HepG2 (cell line): Measurements from ENCODE around the gene CAPN10. TPM values are rescaled to one million over a fixed set of nuclear protein-coding genes. Genes with fewer than 3 reads are reported as not detected.

ENCODE experiments used
- ATAC-seq: fragments of 200-7000 bp; cut with Tn5 transposase; 3 replicates; pipeline ENCODE4 v1.9.1; 2020; ENCODE audit warnings: mild to moderate bottlenecking, moderate library complexity
- BruUV-seq: library from RNA; stranded (reverse); fragments of 400-500 nt; replicated peaks from 2 replicates; lab custom pipeline; 2021; lab: Mats Ljungman, UMichigan
- CTCF ChIA-PET: fragments of 300-600 bp; formaldehyde crosslinking; extraction: SDS; loops from one replicate; lab custom pipeline; 2021; ENCODE audit warnings: low total read pairs, inconsistent platforms, low intra/inter-chr PET ratio; lab: Yijun Ruan, JAX
- POLR2A ChIA-PET: fragments of 350-600 bp; sonication (Branson Sonifier 250); formaldehyde crosslinking; loops from one replicate; lab custom pipeline; 2020; ENCODE audit warnings: antibody characterized with exemption, inconsistent platforms; lab: Yijun Ruan, JAX
- DNase-seq: peaks from one replicate; pipeline ENCODE4 v3.0.0-alpha.2; 2015; ENCODE audit warnings: low spot score
- FAIRE-seq: peaks from 3 replicates; lab custom pipeline; 2011; peaks lifted over from hg19 to GRCh38; lab: Jason Lieb, UNC
- H2AFZ ChIP-seq: one replicate; pipeline ENCODE4 v1.6.1; 2011; ENCODE audit warnings: low read length, inconsistent platforms
- H3K27ac ChIP-seq: fragments of 300-600 bp; 3 replicates; pipeline ENCODE4 v1.8.0; 2011; ENCODE audit warnings: mixed run types, mild to moderate bottlenecking, mixed read lengths, low read length, inconsistent platforms; ENCODE audit not compliant: insufficient read depth; ENCODE audit errors: extremely low read length
- H3K27me3 ChIP-seq, 2 experiments: fragments of 200-600 bp in 1 of 2; 2 replicates in 1 of 2; 3 replicates in 1 of 2; pipeline versions ENCODE4 v1.6.0 to v1.8.0; 2011; ENCODE audit warnings: low read length in 2 of 2, mild to moderate bottlenecking in 2 of 2, moderate library complexity in 2 of 2, inconsistent platforms in 1 of 2; ENCODE audit not compliant: insufficient read depth in 2 of 2, control insufficient read depth in 1 of 2
- H3K36me3 ChIP-seq, 2 experiments: fragments of 200-600 bp in 1 of 2; replicated peaks in 1 of 2; 2 replicates in 1 of 2; 3 replicates in 1 of 2; pipeline versions ENCODE4 v1.5.1 to v1.8.0; 2011; ENCODE audit warnings: low read length in 2 of 2, inconsistent platforms in 1 of 2; ENCODE audit not compliant: insufficient read depth in 2 of 2, control insufficient read depth in 1 of 2
- H3K4me1 ChIP-seq: 2 replicates; pipeline ENCODE4 v1.5.1; 2012; ENCODE audit warnings: low read length, inconsistent platforms; ENCODE audit not compliant: insufficient read depth
- H3K4me2 ChIP-seq: 2 replicates; pipeline ENCODE4 v1.6.0; 2011; ENCODE audit warnings: low read depth, low read length, inconsistent platforms
- H3K4me3 ChIP-seq, 3 experiments: fragments of 200-600 bp in 1 of 3; sonication (generic), shearing (Covaris generic) in 1 of 3; replicated peaks in 1 of 3; 2 replicates each; pipeline ENCODE4 v1.5.1; 2011 to 2016; ENCODE audit warnings: low read length in 3 of 3, inconsistent platforms in 2 of 3, low read depth in 2 of 3, mild to moderate bottlenecking in 2 of 3, control low read depth in 1 of 3, mixed read lengths in 1 of 3; ENCODE audit not compliant: insufficient read depth in 1 of 3
- H3K79me2 ChIP-seq: one replicate; pipeline ENCODE4 v1.6.1; 2011; ENCODE audit warnings: low read length, inconsistent platforms; ENCODE audit not compliant: insufficient read depth
- H3K9ac ChIP-seq: 2 replicates; pipeline ENCODE4 v1.6.0; 2011; ENCODE audit warnings: mild to moderate bottlenecking, low read depth, low read length, inconsistent platforms; ENCODE audit not compliant: insufficient read depth
- H3K9me3 ChIP-seq: 2 replicates; pipeline ENCODE4 v1.5.1; 2012; ENCODE audit warnings: mild to moderate bottlenecking, low read length
- H4K20me1 ChIP-seq: 2 replicates; pipeline ENCODE4 v1.6.0; 2011; ENCODE audit warnings: inconsistent platforms, mild to moderate bottlenecking, low read length, moderate library complexity; ENCODE audit not compliant: insufficient read depth
- FOXJ3 ChIP-seq: sonication (generic); formaldehyde crosslinking; IDR thresholded peaks from 2 replicates; pipeline ENCODE4 v1.4.0; 2020; ENCODE audit warnings: missing genetic modification reagents, mild to moderate bottlenecking, borderline replicate concordance
- SALL1 ChIP-seq: sonication (generic); formaldehyde crosslinking; IDR thresholded peaks from 2 replicates; pipeline ENCODE4 v1.8.0; 2022; ENCODE audit warnings: mild to moderate bottlenecking, missing genetic modification reagents
- ZNF232 ChIP-seq: sonication (generic); formaldehyde crosslinking; IDR thresholded peaks from 2 replicates; pipeline ENCODE4 v1.4.0; 2020; ENCODE audit warnings: missing genetic modification reagents, borderline replicate concordance
- ZNF672 ChIP-seq: sonication (generic); formaldehyde crosslinking; IDR thresholded peaks from 2 replicates; pipeline ENCODE4 v1.8.1; 2022; ENCODE audit warnings: missing genetic modification reagents
- ZSCAN9 ChIP-seq: IDR thresholded peaks from 2 replicates; pipeline ENCODE4 v1.6.1; 2016; ENCODE audit warnings: borderline replicate concordance
- WGBS: methylation state at CpG from one replicate; pipeline ENCODE4 v1.1.6; 2017; ENCODE audit warnings: low lambda C conversion rate; 5-methylcytosine and 5-hydroxymethylcytosine counted together
- in situ Hi-C: cut with HindIII; loops from 2 replicates; pipeline ENCODE4 v1.10.0; 2017; ENCODE audit warnings: low pct_unique_long_range_greater_than_20kb; ENCODE audit not compliant: extremely low pct_ligation_motif_present
- intact Hi-C: fragments of 100-400 bp; cut with micrococcal nuclease; formaldehyde crosslinking; loops from one replicate; pipeline ENCODE4 v1.10.0; 2022; ENCODE audit not compliant: unreplicated experiment
- polyA plus RNA-seq, 8 experiments: library from polyadenylated mRNA; depleted of rRNA in 3 of 8; stranded (reverse) in 7 of 8; unstranded in 1 of 8; fragments of >200 nt; fragmentation: Illumina TruSeq in 4 of 8; extraction: Trizol in 4 of 8; gene quantifications; 2 replicates each; pipeline versions ENCODE4 v1.2.1 to v1.2.3, GENCODE V29; 2011 to 2016; ENCODE audit warnings: low read depth in 4 of 8, missing spikeins in 1 of 8, mixed read lengths in 1 of 8; ENCODE audit not compliant: insufficient read depth in 1 of 8
- total RNA-seq, 5 experiments: library from RNA; depleted of rRNA; stranded (reverse); fragments of >200 nt; fragmentation: Illumina TruSeq; extraction: Trizol; gene quantifications; 2 replicates each; pipeline ENCODE4 v1.2.3, GENCODE V29; 2016; ENCODE audit warnings: low read depth in 1 of 5
- TF ChIP-seq, protein P1 (sequence below): sonication (generic); formaldehyde crosslinking; IDR thresholded peaks from 2 replicates; pipeline ENCODE4 v1.8.1; 2022; ENCODE audit warnings: mild to moderate bottlenecking, missing genetic modification reagents
- TF ChIP-seq, protein P2 (sequence below): sonication (generic); formaldehyde crosslinking; IDR thresholded peaks from 2 replicates; pipeline ENCODE4 v1.4.0; 2020; ENCODE audit warnings: missing genetic modification reagents, borderline replicate concordance
- TF ChIP-seq, protein P3 (sequence below): IDR thresholded peaks from 2 replicates; pipeline ENCODE4 v1.6.1; 2016; ENCODE audit warnings: low read depth, missing genetic modification reagents, missing compliant biosample characterization
- TF ChIP-seq, protein P4 (sequence below): sonication (generic); formaldehyde crosslinking; IDR thresholded peaks from 2 replicates; pipeline ENCODE4 v1.5.0; 2020; ENCODE audit warnings: mild to moderate bottlenecking, missing genetic modification reagents

The CAPN10 gene
- total and polyA plus RNA-seq, 2 of the 13 experiments (the other 11 are each of a cell fraction or from before 2014, with no cell fraction given), result 27.6 to 32.4 TPM

DNA sequence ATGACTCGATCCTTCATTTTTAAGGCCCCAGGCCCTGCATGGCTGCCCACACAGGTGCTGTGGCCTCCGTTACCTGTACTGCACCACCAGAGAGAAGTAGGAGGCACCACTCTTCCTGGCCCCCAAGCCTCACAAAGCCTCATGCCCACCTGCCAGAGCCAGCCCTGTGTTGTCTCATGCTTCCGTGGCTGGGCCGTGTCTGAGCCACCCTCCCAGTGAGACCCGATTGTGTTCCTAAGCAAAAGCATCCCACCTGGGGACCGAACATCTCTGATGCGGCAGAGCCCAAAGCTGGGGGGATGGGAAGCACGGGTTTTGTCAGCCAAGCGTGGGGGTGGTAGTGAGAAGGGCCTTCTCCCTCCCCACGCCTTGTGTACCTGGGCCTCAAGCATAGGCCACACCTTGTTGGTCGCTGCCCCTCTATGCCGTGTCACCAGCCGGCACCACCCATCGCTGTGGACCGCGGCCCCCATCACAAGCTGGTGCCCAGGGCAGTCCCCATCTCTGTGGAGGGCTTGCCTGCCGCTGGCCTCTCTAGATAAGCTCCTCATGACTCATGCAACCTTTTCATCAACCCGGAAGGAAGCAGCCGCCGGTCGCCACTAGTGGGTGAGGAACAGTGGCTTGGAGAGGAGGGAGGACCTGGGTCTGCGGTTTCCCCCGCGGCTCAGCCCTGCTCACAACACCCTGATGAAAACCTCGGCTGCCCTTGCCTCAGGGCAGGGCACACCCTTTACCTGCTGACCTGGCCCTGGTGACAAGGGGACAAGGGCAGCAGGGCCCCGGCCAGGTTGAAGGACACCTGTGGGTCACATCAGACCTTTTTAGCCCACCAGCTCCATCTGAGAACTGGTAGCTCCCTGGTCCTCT lies 21.0 kb upstream of the CAPN10 start:
- POLR2A ChIA-PET, result interaction anchor here (0.8 to 7.2 kb wide), 14 partner anchors 9 to 314 kb away, joined by 3 to 149 read pairs (median 6); partner anchors contain the start of genes ANKMY1 and CAPN10
- FAIRE-seq (peak; percentile 55), ATAC-seq (peak; percentile 56), DNase-seq (peak; percentile 92)
- CTCF ChIA-PET, result interaction anchor here (0.5 to 1.2 kb wide), 3 partner anchors 14 to 39 kb away, joined by 3 to 4 read pairs (median 4); no protein-coding TSS in a partner anchor
- Histone ChIP-seq H3K4me2 (peak overlapping the region; percentile 100), H2AFZ (no peak overlapping the region), H3K36me3 (peaks cover 0 to 7% of the 10 kb centered on the region in 2 experiments; a peak in 2 of 5 replicates), H3K9ac (peak overlapping the region; percentile 83), H3K79me2 (peaks cover 24% of the 10 kb centered on the region), H3K4me3 (peak overlapping the region; percentile 64 to 89 (median 71)), H3K9me3 (no peaks in the 10 kb centered on the region), H4K20me1 (no peaks in the 10 kb centered on the region; the same call in 1 of the 2 replicates), H3K27ac (peak overlapping the region; percentile 71), H3K4me1 (peaks cover 52% of the 10 kb centered on the region), H3K27me3 (no peaks in the 10 kb centered on the region; a peak in 1 of 5 replicates)
- intact Hi-C loops (loop anchor here (2.0 kb wide), 1 partner anchor 15 kb away; no protein-coding TSS in a partner anchor), in situ Hi-C loops (loop anchor here (25.0 kb wide), 1 partner anchor 647 kb away; no protein-coding TSS in a partner anchor)
- no TSS peak for BruUV-seq
- WGBS, result 16% methylated on average over 21 of the region's 26 CpGs
- TF ChIP-seq ZNF672, result no peak
- TF ChIP-seq, protein P1, sequence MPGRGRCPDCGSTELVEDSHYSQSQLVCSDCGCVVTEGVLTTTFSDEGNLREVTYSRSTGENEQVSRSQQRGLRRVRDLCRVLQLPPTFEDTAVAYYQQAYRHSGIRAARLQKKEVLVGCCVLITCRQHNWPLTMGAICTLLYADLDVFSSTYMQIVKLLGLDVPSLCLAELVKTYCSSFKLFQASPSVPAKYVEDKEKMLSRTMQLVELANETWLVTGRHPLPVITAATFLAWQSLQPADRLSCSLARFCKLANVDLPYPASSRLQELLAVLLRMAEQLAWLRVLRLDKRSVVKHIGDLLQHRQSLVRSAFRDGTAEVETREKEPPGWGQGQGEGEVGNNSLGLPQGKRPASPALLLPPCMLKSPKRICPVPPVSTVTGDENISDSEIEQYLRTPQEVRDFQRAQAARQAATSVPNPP (CRISPR knock-in tag), result peak; percentile 12; the same call in 1 of the 2 replicates
- peak; percentile 69 for TF ChIP-seq SALL1
- no peak for TF ChIP-seq FOXJ3
- TF ChIP-seq ZNF232 (CRISPR knock-in tag), result 0 out of 2 replicates have a peak, but pooled peaks have one; percentile 32
- TF ChIP-seq, protein P2, sequence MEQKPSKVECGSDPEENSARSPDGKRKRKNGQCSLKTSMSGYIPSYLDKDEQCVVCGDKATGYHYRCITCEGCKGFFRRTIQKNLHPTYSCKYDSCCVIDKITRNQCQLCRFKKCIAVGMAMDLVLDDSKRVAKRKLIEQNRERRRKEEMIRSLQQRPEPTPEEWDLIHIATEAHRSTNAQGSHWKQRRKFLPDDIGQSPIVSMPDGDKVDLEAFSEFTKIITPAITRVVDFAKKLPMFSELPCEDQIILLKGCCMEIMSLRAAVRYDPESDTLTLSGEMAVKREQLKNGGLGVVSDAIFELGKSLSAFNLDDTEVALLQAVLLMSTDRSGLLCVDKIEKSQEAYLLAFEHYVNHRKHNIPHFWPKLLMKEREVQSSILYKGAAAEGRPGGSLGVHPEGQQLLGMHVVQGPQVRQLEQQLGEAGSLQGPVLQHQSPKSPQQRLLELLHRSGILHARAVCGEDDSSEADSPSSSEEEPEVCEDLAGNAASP (CRISPR knock-in tag), result 0 out of 2 replicates have a peak, but pooled peaks have one; percentile 35
- TF ChIP-seq, protein P3, sequence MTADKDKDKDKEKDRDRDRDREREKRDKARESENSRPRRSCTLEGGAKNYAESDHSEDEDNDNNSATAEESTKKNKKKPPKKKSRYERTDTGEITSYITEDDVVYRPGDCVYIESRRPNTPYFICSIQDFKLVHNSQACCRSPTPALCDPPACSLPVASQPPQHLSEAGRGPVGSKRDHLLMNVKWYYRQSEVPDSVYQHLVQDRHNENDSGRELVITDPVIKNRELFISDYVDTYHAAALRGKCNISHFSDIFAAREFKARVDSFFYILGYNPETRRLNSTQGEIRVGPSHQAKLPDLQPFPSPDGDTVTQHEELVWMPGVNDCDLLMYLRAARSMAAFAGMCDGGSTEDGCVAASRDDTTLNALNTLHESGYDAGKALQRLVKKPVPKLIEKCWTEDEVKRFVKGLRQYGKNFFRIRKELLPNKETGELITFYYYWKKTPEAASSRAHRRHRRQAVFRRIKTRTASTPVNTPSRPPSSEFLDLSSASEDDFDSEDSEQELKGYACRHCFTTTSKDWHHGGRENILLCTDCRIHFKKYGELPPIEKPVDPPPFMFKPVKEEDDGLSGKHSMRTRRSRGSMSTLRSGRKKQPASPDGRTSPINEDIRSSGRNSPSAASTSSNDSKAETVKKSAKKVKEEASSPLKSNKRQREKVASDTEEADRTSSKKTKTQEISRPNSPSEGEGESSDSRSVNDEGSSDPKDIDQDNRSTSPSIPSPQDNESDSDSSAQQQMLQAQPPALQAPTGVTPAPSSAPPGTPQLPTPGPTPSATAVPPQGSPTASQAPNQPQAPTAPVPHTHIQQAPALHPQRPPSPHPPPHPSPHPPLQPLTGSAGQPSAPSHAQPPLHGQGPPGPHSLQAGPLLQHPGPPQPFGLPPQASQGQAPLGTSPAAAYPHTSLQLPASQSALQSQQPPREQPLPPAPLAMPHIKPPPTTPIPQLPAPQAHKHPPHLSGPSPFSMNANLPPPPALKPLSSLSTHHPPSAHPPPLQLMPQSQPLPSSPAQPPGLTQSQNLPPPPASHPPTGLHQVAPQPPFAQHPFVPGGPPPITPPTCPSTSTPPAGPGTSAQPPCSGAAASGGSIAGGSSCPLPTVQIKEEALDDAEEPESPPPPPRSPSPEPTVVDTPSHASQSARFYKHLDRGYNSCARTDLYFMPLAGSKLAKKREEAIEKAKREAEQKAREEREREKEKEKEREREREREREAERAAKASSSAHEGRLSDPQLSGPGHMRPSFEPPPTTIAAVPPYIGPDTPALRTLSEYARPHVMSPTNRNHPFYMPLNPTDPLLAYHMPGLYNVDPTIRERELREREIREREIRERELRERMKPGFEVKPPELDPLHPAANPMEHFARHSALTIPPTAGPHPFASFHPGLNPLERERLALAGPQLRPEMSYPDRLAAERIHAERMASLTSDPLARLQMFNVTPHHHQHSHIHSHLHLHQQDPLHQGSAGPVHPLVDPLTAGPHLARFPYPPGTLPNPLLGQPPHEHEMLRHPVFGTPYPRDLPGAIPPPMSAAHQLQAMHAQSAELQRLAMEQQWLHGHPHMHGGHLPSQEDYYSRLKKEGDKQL (CRISPR knock-in tag), result no peak; the same call in 1 of the 2 replicates
- peak; percentile 86; the same call in 1 of the 2 replicates for TF ChIP-seq ZSCAN9 (CRISPR knock-in tag)
- TF ChIP-seq, protein P4, sequence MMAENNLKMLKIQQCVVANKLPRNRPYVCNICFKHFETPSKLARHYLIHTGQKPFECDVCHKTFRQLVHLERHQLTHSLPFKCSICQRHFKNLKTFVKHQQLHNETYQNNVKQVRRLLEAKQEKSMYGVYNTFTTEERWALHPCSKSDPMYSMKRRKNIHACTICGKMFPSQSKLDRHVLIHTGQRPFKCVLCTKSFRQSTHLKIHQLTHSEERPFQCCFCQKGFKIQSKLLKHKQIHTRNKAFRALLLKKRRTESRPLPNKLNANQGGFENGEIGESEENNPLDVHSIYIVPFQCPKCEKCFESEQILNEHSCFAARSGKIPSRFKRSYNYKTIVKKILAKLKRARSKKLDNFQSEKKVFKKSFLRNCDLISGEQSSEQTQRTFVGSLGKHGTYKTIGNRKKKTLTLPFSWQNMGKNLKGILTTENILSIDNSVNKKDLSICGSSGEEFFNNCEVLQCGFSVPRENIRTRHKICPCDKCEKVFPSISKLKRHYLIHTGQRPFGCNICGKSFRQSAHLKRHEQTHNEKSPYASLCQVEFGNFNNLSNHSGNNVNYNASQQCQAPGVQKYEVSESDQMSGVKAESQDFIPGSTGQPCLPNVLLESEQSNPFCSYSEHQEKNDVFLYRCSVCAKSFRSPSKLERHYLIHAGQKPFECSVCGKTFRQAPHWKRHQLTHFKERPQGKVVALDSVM, result no peak; the same call in 1 of the 2 replicates
